GM15510 (cell line): ENCODE results near the gene RNF183.
A peak's percentile ranks its signal among the peaks of the same experiment; 100 is the strongest.

Source experiments
- POLR2A ChIP-seq: IDR thresholded peaks from 3 replicates; pipeline ENCODE4 v1.6.1; 2011; ENCODE audit warnings: borderline replicate concordance; ENCODE audit not compliant: insufficient read length; ENCODE audit errors: extremely low read depth

RNF183 gene

DNA sequence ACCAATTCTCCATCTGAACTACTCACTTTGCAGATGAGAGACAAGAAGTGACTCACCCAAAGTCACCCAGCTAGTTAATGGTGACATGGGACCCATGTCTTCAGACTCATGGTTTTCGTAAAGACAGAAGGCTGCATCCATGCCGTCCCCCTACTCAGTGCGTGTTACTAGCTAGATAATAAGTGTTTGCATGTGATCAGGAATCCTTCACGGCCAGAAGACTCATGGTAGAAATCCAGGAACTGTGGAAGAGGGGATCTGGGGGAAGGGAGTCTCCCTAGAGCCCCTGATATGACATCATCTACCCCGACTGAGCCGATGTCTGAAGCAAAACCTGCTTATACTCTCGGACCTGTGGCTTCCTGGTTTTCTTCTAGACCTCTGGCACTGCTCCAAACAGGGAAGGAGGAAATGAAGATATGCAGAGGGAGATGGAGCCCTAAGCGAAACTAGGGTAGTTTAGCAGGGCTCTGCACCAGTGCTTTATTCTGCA lies 3.3 kb downstream of the RNF183 start:
- TF ChIP-seq POLR2A = no peak

DNA sequence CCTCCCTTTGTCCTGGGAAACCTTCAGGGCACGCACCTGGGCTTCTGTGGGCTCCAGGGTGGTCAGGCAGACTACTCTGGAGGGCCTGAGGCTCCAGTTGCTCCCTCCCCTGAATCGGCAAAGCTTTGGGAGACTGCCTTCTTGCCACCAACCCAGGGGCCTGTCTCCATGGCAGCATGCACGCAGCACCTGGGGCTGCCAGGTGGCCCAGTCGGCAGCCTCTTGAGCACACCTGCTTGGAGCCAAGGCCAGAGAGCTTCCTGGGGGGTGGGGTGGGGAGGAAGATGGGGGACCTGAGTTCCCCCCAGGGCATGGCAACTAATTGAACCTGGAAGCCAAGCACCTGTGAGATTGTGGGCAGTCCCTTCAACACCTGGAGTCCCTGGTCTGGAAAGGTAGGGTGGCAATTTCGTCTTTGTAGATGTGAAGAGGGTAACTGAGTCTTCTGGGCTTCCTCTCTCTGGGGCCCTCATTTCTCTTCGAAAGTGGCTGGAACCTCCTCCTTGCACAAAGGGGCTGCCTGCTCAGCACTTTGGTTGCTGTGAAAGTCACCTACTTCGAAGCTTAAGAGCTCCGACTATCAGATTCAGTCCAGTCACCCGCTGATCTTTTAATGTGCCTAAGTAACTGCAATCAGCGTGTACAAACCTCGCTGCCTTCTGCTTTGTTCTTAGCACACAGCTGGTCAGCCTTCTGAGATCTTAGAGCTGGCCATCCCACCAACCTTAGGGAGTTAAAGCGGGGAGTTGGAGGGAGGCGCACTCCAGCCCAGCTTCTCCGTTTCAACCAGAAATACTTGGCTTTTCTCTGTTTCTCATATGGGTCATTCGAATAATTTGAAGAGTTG lies 4.0 kb downstream of the RNF183 start:
- no peak for TF ChIP-seq POLR2A

GRCh38 chr9:113298311-113298710 lies 4.9 kb downstream of the RNF183 start:
- no peak for TF ChIP-seq POLR2A

- no peak for TF ChIP-seq POLR2A
Measured at GRCh38 chr9:113296796-113297558, 6.2 kb downstream of the RNF183 start.

DNA sequence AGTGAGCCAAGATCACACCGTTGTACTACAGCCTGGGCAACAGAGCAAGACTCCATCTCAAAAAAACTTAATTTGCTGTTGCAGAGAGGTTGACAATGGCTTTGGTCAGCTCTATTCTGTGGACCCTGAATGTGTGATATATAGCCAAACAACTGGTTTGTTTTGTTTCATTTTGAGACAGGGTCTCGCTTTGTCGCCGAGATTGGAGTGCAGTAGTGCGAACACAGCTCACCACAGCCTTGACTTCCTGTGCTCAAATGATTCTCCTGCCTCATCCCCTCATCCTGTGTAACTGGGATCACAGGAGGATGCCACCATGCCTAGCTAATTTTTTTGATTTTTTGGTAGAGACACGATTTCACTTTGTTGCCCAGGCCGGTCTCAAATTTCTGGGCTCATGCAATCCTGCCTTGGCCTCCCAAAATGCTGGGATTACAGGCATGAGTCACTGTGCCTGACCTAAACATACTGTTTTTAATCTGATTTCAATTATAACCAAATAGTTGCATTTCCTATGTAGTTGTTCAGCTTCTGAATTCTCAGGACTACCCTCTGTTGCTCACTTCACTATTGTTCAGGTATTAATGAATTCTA lies 9.8 kb downstream of the RNF183 start:
- TF ChIP-seq POLR2A = no peak

DNA sequence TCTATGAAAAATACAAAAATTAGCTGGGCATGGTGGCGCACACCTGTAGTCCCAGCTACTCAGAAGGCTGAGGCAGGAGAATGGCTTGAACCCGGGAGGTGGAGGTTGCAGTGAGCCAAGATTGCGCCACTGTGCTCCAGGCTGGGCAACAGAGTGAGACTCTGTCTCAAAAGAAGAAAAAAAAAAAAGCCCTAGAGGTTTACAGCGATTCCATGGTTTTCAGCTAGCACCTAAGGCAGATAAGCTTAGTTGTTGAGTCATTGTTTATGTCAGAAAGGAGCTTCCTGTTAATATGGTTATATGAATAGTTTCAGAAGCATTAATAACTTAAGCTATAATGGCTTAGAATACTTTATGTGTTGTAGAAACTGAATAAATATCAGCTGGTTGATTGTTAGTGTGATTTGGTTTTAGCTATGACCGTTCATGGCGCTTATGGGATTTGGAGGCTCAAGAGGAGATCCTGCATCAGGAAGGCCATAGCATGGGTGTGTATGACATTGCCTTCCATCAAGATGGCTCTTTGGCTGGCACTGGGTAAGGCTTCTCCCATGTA lies 13.0 kb downstream of the RNF183 start:
- no peak for TF ChIP-seq POLR2A

DNA sequence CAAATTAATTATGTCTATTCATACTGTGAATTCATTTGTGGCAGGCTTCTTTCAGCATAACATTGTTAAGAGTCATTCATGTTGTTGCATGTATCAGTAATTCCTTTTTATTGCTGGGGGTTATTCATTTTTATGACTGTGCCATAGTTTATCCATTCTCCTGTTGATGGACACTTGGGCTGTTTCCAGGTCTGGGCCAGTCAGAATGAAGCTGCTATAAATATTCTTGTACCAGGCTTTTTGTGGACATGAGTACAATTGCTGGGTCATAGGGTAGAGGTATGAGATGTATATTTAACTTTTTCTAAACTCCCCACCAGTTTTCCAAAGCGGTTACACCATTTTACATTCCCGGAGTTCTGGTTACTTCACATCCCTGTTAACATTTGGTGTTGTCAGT lies 14.1 kb downstream of the RNF183 start:
- no peak for TF ChIP-seq POLR2A

DNA sequence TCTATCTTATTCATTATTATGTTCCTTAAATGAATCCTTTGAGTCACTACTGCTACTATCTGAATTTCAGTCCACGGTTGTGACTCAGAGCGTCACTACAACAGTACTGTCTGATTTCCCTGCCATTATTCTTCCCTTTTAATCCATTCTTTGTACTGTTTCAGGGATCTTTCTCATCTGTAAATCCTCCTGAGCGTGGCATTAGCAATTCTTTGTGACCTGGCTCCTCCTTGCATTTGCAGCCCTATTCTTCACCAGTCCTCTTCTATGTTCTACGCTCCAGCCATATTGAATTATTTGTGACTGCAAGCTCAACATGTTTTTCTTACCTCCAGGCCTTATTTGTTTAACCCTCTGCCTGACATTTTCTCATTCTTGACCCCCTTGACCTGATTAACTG lies 21.8 kb downstream of the RNF183 start:
- TF ChIP-seq POLR2A = no peak

DNA sequence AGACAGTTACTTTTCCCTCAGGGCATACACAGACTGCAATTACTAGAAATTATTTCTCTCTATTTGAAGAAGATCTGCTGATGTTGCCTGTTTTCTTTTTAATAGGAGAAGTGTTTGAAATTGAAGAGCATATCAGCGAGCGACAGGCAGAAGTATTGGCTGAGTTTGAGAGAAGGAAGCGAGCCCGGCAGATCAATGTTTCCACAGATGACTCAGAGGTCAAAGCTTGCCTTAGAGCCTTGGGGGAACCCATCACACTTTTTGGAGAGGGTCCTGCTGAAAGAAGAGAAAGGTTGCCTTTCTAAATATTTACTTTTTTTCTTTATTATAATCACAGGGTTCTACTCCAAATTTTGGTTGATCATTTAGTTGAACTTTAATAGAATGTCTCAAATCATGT lies 24.3 kb downstream of the RNF183 start:
- TF ChIP-seq POLR2A = no peak

DNA sequence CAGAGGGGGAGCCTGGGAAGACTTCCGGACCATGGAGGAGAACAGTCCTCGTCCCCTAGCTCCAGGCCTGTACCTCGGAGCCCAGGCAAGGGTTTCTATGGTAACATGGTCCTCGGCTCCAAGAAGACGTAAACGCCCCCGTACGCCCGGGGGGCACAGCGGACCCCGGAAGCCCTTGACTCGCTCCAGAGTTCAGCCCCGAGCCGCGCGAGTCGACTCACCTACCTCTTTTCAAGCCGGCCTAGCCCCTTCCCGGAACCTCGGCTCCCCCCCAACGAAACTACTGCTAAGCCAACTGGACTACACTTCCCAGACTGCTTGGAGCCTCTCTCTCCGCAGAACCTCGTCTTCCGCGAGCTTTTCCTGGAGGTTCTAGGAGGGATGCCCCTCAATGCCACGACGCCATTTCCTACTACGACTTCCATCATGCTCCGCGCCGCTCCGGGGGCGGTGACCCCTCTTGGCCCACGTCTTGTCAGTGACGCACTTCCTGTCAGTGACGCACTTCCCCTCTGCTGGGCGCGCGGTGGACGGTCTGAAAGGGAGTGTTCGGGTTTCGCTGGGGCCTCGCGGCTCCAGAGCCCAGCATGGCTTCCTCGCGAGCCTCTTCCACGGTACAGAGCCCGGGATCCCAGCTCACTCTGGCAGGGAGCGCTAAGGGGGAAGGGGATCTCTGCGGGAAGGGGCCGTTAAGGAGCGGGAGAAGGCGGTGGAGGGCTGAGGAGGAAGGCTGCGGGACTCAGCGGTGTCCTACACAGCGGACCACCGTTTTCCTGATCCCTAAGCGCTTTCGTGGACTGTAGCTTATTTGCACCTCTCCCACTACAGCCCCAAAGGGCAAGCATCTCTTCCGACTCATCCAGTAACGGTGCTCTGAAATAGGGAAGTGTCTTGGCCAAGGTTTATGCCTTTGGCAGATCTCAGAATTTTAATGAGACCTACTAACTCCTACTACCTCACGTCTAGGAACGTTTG lies 27.7 kb downstream of the RNF183 start, which contains the start of the genes CDC26 and PRPF4:
TSS of gene CDC26 (minus strand) at position 416 of the 975 bp plus-strand sequence. CDS start 3,065 bp downstream, outside the sequence.
TSS of gene PRPF4 (plus strand) at position 502 of the 975 bp plus-strand sequence. CDS start at position 588, 86 bp downstream.
- peak; percentile 91 for TF ChIP-seq POLR2A

GRCh38 chr9:113274474-113275156 lies 28.6 kb downstream of the RNF183 start:
- TF ChIP-seq POLR2A = no peak

GRCh38 chr9:113269871-113270270 lies 33.3 kb downstream of the RNF183 start:
- no peak for TF ChIP-seq POLR2A

GRCh38 chr9:113269355-113269754 lies 33.8 kb downstream of the RNF183 start:
- no peak for TF ChIP-seq POLR2A
